HEK293T (cell line): ENCODE data around the gene TAF4B.

Experiments
- BHLHE40 ChIP-seq: fragments of 450-650 bp; IDR thresholded peaks from 2 replicates; pipeline ENCODE4 v1.6.1; 2016; ENCODE audit warnings: mild to moderate bottlenecking, moderate library complexity, borderline replicate concordance
- FOXK2 ChIP-seq: fragments of 450-650 bp; IDR thresholded peaks from 2 replicates; pipeline ENCODE4 v1.6.1; 2016; ENCODE audit warnings: mild to moderate bottlenecking
- FOXM1 ChIP-seq: fragments of 450-650 bp; IDR thresholded peaks from 2 replicates; pipeline ENCODE4 v1.6.1; 2017; ENCODE audit warnings: mild to moderate bottlenecking, borderline replicate concordance
- HDGF ChIP-seq: fragments of 450-650 bp; IDR thresholded peaks from 2 replicates; pipeline ENCODE4 v1.6.1; 2017; ENCODE audit warnings: antibody characterized with exemption, borderline replicate concordance
- SP1 ChIP-seq: fragments of 450-650 bp; IDR thresholded peaks from 2 replicates; pipeline ENCODE4 v1.6.1; 2017

DNA sequence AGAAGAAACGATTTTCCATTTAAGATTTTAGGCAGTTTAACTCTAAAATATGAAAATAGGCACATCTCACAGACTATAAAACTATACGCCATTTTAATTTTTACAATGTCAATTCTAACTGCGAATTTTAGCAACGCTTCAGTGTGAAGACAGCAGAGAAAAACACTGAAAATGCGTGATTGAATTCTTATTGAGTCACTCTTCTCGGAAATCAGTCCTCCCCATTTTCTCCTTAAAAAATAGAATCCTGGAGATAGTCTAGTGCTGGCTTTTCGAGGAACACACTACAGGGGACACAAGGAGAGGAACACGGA, 373 bp upstream of the TAF4B start:
- TF ChIP-seq SP1 (no peak), HDGF (no peak), FOXM1 (no peak), BHLHE40 (no peak), FOXK2 (no peak)
